CD14-positive monocyte (primary cell): ENCODE measurements around the gene ZNF491. TPM values are rescaled to one million over a fixed set of nuclear protein-coding genes. Genes with fewer than 3 reads are reported as not detected.

ENCODE experiments used
- DNase-seq, 3 donors: peaks; one replicate each; pipeline ENCODE4 v3.0.0-alpha.2; 2011 to 2022
- H2AFZ ChIP-seq: 2 replicates; pipeline ENCODE4 v1.6.0; 2012; ENCODE audit warnings: mild to moderate bottlenecking, low read depth, low read length, inconsistent platforms; ENCODE audit not compliant: insufficient read depth, poor library complexity, severe bottlenecking
- H3K27ac ChIP-seq, 2 donors: 1 replicate in 1 of 2; 2 replicates in 1 of 2; pipeline ENCODE4 v1.5.1; 2012 to 2013; ENCODE audit warnings: low read length in 2 of 2, control low read depth in 1 of 2, inconsistent platforms in 1 of 2, low read depth in 1 of 2, mild to moderate bottlenecking in 1 of 2
- H3K27me3 ChIP-seq, 2 donors: one replicate each; pipeline versions ENCODE4 v1.6.0 to v1.6.1; 2011 to 2013; ENCODE audit warnings: low read length in 2 of 2; ENCODE audit not compliant: control insufficient read depth in 2 of 2, insufficient read depth in 2 of 2
- H3K36me3 ChIP-seq, 2 donors: replicated peaks in 1 of 2; 1 replicate in 1 of 2; 2 replicates in 1 of 2; pipeline versions ENCODE4 v1.5.1 to v1.6.1; 2012 to 2013; ENCODE audit warnings: low read length in 2 of 2, control low read depth in 1 of 2, inconsistent platforms in 1 of 2, mild to moderate bottlenecking in 1 of 2; ENCODE audit not compliant: insufficient read depth in 2 of 2, control insufficient read depth in 1 of 2
- H3K4me1 ChIP-seq, 2 donors: 1 replicate in 1 of 2; 2 replicates in 1 of 2; pipeline versions ENCODE4 v1.5.1 to v1.6.1; 2012 to 2013; ENCODE audit warnings: low read length in 2 of 2, control low read depth in 1 of 2, inconsistent platforms in 1 of 2, mild to moderate bottlenecking in 1 of 2, moderate library complexity in 1 of 2; ENCODE audit not compliant: insufficient read depth in 2 of 2, control insufficient read depth in 1 of 2
- H3K4me2 ChIP-seq: replicated peaks from 2 replicates; pipeline ENCODE3; 2012; ENCODE audit warnings: low read length, moderate library complexity, mild to moderate bottlenecking; ENCODE audit not compliant: poor library complexity, severe bottlenecking; ENCODE audit errors: extremely low read depth
- H3K4me3 ChIP-seq, 3 experiments: fragments of 200-600 bp in 1 of 3; sonication (generic) in 1 of 3; replicated peaks in 1 of 3; 1 replicate in 2 of 3; 2 replicates in 1 of 3; pipeline ENCODE4 v1.5.1; 2011 to 2013; ENCODE audit warnings: low read length in 3 of 3, mild to moderate bottlenecking in 3 of 3, control low read depth in 2 of 3, low read depth in 2 of 3, inconsistent platforms in 1 of 3, moderate library complexity in 1 of 3
- H3K79me2 ChIP-seq: 2 replicates; pipeline ENCODE4 v1.6.0; 2012; ENCODE audit warnings: mild to moderate bottlenecking, control low read depth, inconsistent platforms, low read length, moderate library complexity; ENCODE audit not compliant: insufficient read depth
- H3K9ac ChIP-seq: 2 replicates; pipeline ENCODE4 v1.6.0; 2017; ENCODE audit warnings: low read length, mild to moderate bottlenecking; ENCODE audit not compliant: insufficient read depth, poor library complexity, severe bottlenecking
- H3K9me3 ChIP-seq, 2 donors: replicated peaks in 1 of 2; 1 replicate in 1 of 2; 2 replicates in 1 of 2; pipeline versions ENCODE4 v1.5.1 to v1.6.1; 2012 to 2013; ENCODE audit warnings: low read length in 2 of 2, control low read depth in 1 of 2; ENCODE audit not compliant: control insufficient read depth in 1 of 2, insufficient read depth in 1 of 2
- H4K20me1 ChIP-seq: 2 replicates; pipeline ENCODE4 v1.6.0; 2012; ENCODE audit warnings: mild to moderate bottlenecking, low read length, control low read depth, moderate library complexity; ENCODE audit not compliant: insufficient read depth
- H3K27ac Mint-ChIP-seq, 7 donors: one replicate each; pipeline ENCODE4 v1.8.0; 2020; ENCODE audit warnings: mild to moderate bottlenecking in 7 of 7, mixed read lengths in 7 of 7, moderate library complexity in 6 of 7, inconsistent platforms in 2 of 7
- H3K27me3 Mint-ChIP-seq, 3 donors: one replicate each; pipeline ENCODE4 v1.8.0; 2021 to 2022; ENCODE audit warnings: low read depth in 3 of 3, mild to moderate bottlenecking in 3 of 3, mixed read lengths in 3 of 3, moderate library complexity in 3 of 3, inconsistent platforms in 1 of 3
- H3K36me3 Mint-ChIP-seq, 2 donors: one replicate each; pipeline ENCODE4 v1.8.0; 2020; ENCODE audit warnings: mixed read lengths in 2 of 2, inconsistent platforms in 1 of 2, mild to moderate bottlenecking in 1 of 2
- H3K4me1 Mint-ChIP-seq: one replicate; pipeline ENCODE4 v1.8.0; 2020; ENCODE audit warnings: mild to moderate bottlenecking, mixed read lengths
- H3K4me3 Mint-ChIP-seq, 2 donors: one replicate each; pipeline ENCODE4 v1.8.0; 2020; ENCODE audit warnings: mild to moderate bottlenecking in 2 of 2, mixed read lengths in 2 of 2, moderate library complexity in 1 of 2
- H3K9me3 Mint-ChIP-seq, 7 donors: one replicate each; pipeline ENCODE4 v1.8.0; 2020 to 2022; ENCODE audit warnings: mixed read lengths in 7 of 7, mild to moderate bottlenecking in 6 of 7, moderate library complexity in 6 of 7, inconsistent platforms in 2 of 7
- WGBS: methylation state at CpG from one replicate; pipeline ENCODE4 v1.1.5; 2013; ENCODE audit warnings: missing lambda C conversion rate; ENCODE audit not compliant: insufficient coverage; 5-methylcytosine and 5-hydroxymethylcytosine counted together
- intact Hi-C, 2 donors: fragments of 100-400 bp; cut with micrococcal nuclease; formaldehyde crosslinking; loops; one replicate each; pipeline versions ENCODE4 v1.15.0 to v1.15.1; 2023
- polyA plus RNA-seq, 3 donors: library from polyadenylated mRNA; depleted of rRNA in 1 of 3; unstranded in 2 of 3; stranded (reverse) in 1 of 3; fragments of 300-500 nt in 2 of 3; fragments of >200 nt in 1 of 3; fragmentation: Illumina TruSeq in 2 of 3; gene quantifications; 1 replicate in 2 of 3; 2 replicates in 1 of 3; pipeline ENCODE4 v1.2.3, GENCODE V29; 2012 to 2021
- TF ChIP-seq, protein P1 (sequence below): fragments of 200-600 bp; IDR thresholded peaks from one replicate; pipeline ENCODE4 v1.8.0; 2022; ENCODE audit warnings: antibody characterized with exemption, mild to moderate bottlenecking

The ZNF491 gene
- polyA plus RNA-seq, 3 donors = 0.27 to 0.92 TPM; not detected in 1

DNA sequence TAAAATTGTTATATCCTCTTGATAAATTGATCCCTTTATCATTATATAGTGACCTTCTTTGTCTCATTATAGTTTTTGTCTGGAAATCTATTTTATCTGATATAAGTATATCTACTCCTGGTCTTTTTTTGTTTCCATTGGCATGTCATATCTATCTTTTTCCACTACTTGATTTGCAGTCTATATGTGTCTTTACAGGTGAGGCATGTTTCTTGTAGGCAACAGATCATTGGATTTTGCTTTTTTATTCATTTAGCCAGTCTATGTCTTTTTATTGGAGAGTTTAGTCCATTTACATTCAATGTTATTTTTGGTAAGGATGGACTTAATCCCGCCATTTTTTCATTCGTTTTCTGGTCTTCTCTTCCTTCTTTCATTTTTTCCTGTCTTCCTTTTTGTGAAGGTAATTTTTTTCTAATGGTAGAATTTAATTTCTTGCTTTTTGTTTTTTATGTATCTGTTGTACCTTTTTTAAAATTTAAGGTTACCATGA lies 46.0 kb upstream of the ZNF491 start:
- intact Hi-C loops = no loop called here
- H3K9ac ChIP-seq = no peak overlapping the region
- no peak overlapping the region for H3K27ac ChIP-seq
- Mint-ChIP-seq H3K4me3 (no peak overlapping the region), H3K4me1 (no peaks in the 10 kb centered on the region), H3K27ac (no peak overlapping the region), H3K9me3 (peaks cover 32 to 74% (median 52%) of the 10 kb centered on the region in 7 donors), H3K36me3 (no peaks in the 10 kb centered on the region), H3K27me3 (peaks cover 2 to 6% (median 4%) of the 10 kb centered on the region in 3 donors)
- WGBS = no CpG with 5 or more reads among the region's 2 CpGs
- no peak overlapping the region for H3K4me3 ChIP-seq
- H4K20me1 ChIP-seq = no peaks in the 10 kb centered on the region
- H2AFZ ChIP-seq = no peak overlapping the region
- no peaks in the 10 kb centered on the region for H3K36me3 ChIP-seq
- no peaks in the 10 kb centered on the region for H3K27me3 ChIP-seq
- H3K4me1 ChIP-seq = no peaks in the 10 kb centered on the region
- no peaks in the 10 kb centered on the region for H3K79me2 ChIP-seq
- H3K4me2 ChIP-seq = no peak overlapping the region
- TF ChIP-seq, protein P1, sequence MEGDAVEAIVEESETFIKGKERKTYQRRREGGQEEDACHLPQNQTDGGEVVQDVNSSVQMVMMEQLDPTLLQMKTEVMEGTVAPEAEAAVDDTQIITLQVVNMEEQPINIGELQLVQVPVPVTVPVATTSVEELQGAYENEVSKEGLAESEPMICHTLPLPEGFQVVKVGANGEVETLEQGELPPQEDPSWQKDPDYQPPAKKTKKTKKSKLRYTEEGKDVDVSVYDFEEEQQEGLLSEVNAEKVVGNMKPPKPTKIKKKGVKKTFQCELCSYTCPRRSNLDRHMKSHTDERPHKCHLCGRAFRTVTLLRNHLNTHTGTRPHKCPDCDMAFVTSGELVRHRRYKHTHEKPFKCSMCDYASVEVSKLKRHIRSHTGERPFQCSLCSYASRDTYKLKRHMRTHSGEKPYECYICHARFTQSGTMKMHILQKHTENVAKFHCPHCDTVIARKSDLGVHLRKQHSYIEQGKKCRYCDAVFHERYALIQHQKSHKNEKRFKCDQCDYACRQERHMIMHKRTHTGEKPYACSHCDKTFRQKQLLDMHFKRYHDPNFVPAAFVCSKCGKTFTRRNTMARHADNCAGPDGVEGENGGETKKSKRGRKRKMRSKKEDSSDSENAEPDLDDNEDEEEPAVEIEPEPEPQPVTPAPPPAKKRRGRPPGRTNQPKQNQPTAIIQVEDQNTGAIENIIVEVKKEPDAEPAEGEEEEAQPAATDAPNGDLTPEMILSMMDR = no peak
- DNase-seq = no peak
- H3K9me3 ChIP-seq = peaks cover 2 to 40% of the 10 kb centered on the region in 2 donors

DNA sequence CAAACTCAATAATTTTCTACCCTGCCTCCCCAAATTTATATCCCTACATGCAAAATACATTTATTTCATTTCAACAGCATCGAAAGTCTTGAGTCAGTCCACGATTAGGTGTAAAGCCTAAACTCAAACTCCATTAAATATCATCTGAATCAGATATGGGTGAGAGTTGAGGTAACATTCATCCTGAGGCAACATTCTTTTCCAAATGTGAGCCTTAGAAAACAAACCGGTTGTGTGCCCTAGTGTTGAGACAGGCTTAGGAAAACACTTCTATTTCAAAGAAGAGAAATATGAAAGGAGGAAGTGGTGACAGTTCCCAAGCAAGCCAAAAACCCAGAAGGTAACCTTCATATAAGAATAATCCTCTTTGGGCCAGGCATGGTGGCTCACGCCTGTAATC lies 43.7 kb upstream of the ZNF491 start:
- Histone ChIP-seq H3K9me3 (peaks cover 5 to 35% of the 10 kb centered on the region in 2 donors), H3K4me3 (no peak overlapping the region), H3K9ac (no peak overlapping the region), H3K27ac (no peak overlapping the region), H3K79me2 (no peaks in the 10 kb centered on the region), H3K4me1 (no peaks in the 10 kb centered on the region), H2AFZ (no peak overlapping the region), H3K27me3 (no peaks in the 10 kb centered on the region), H4K20me1 (no peaks in the 10 kb centered on the region), H3K4me2 (no peak overlapping the region), H3K36me3 (no peaks in the 10 kb centered on the region)
- Mint-ChIP-seq H3K4me1 (no peaks in the 10 kb centered on the region), H3K36me3 (no peaks in the 10 kb centered on the region), H3K27me3 (peaks cover 2 to 8% (median 4%) of the 10 kb centered on the region in 3 donors), H3K4me3 (no peak overlapping the region), H3K27ac (no peak overlapping the region), H3K9me3 (peaks cover 31 to 65% (median 43%) of the 10 kb centered on the region in 7 donors)
- DNase-seq = no peak
- intact Hi-C loops = no loop called here
- TF ChIP-seq, protein P1 = no peak
- WGBS = 100% methylated on average over 1 of the region's 4 CpGs
